ENCODE results near the gene DLX5.

GRCh38 chr7:97006055-97006815 lies 18.4 kb downstream of the DLX5 start:
- TF ChIP-seq, protein P1, sequence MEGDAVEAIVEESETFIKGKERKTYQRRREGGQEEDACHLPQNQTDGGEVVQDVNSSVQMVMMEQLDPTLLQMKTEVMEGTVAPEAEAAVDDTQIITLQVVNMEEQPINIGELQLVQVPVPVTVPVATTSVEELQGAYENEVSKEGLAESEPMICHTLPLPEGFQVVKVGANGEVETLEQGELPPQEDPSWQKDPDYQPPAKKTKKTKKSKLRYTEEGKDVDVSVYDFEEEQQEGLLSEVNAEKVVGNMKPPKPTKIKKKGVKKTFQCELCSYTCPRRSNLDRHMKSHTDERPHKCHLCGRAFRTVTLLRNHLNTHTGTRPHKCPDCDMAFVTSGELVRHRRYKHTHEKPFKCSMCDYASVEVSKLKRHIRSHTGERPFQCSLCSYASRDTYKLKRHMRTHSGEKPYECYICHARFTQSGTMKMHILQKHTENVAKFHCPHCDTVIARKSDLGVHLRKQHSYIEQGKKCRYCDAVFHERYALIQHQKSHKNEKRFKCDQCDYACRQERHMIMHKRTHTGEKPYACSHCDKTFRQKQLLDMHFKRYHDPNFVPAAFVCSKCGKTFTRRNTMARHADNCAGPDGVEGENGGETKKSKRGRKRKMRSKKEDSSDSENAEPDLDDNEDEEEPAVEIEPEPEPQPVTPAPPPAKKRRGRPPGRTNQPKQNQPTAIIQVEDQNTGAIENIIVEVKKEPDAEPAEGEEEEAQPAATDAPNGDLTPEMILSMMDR (conservative IDR thresholded peaks at IDR 0.05) = no peak
- no peak for TF ChIP-seq EZH2 (IDR thresholded peaks at IDR 0.05; ENCODE audit: low read depth)
